Breast epithelium (tissue), 3 donors: ENCODE data around the gene GPR39.

Experiments used
- CTCF ChIP-seq, 3 donors: fragments of 450-650 bp; IDR thresholded peaks; one replicate each; pipeline ENCODE4 v1.5.1; 2016 to 2017; ENCODE audit warnings: antibody characterized with exemption in 3 of 3, mild to moderate bottlenecking in 3 of 3, moderate library complexity in 3 of 3
- POLR2A ChIP-seq: fragments of 450-650 bp; IDR thresholded peaks from one replicate; pipeline ENCODE4 v1.6.1; 2016; ENCODE audit warnings: antibody characterized with exemption, mild to moderate bottlenecking, moderate library complexity
- POLR2AphosphoS5 ChIP-seq, 3 donors: sonication (generic); formaldehyde crosslinking; IDR thresholded peaks; one replicate each; pipeline ENCODE4 v1.6.1; 2017; ENCODE audit warnings: antibody characterized with exemption in 3 of 3

GRCh38 chr2:132581991-132582738 lies 165.6 kb downstream of the GPR39 start:
- no peak for TF ChIP-seq CTCF (IDR thresholded peaks at IDR 0.05)
- no peak for TF ChIP-seq POLR2A
- TF ChIP-seq POLR2AphosphoS5 (IDR thresholded peaks at IDR 0.05) = no peak
